ENCODE measurements around the gene BIRC3.

DNA sequence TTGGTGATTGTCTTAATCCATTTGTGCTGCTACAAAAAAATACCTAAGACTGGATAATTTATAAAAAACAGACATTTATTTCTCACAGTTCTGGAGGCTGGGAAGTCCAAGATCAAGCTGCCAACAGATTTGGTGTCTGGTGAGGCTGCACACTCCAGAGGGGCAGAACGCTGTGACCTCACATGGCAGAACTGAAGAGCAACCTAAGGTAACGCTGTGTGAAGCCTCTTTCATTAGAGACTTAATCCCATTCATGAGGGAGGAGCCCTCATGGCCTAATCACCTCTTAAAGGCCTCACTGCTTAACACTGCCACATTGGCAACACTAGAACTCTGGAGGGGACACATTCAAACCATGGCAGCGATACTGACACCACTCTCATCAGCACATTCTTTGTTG is 42.7 kb upstream of the BIRC3 start:
- TF ChIP-seq POLR2A (IDR thresholded peaks at IDR 0.05; ENCODE audit: low read length): no peak
- TF ChIP-seq TP53 (CRISPR knock-in tag; IDR thresholded peaks at IDR 0.05): no peak
- TF ChIP-seq, protein P1, sequence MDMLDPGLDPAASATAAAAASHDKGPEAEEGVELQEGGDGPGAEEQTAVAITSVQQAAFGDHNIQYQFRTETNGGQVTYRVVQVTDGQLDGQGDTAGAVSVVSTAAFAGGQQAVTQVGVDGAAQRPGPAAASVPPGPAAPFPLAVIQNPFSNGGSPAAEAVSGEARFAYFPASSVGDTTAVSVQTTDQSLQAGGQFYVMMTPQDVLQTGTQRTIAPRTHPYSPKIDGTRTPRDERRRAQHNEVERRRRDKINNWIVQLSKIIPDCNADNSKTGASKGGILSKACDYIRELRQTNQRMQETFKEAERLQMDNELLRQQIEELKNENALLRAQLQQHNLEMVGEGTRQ (IDR thresholded peaks at IDR 0.05): no peak
- TF ChIP-seq, protein P2, sequence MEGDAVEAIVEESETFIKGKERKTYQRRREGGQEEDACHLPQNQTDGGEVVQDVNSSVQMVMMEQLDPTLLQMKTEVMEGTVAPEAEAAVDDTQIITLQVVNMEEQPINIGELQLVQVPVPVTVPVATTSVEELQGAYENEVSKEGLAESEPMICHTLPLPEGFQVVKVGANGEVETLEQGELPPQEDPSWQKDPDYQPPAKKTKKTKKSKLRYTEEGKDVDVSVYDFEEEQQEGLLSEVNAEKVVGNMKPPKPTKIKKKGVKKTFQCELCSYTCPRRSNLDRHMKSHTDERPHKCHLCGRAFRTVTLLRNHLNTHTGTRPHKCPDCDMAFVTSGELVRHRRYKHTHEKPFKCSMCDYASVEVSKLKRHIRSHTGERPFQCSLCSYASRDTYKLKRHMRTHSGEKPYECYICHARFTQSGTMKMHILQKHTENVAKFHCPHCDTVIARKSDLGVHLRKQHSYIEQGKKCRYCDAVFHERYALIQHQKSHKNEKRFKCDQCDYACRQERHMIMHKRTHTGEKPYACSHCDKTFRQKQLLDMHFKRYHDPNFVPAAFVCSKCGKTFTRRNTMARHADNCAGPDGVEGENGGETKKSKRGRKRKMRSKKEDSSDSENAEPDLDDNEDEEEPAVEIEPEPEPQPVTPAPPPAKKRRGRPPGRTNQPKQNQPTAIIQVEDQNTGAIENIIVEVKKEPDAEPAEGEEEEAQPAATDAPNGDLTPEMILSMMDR (IDR thresholded peaks at IDR 0.05): no peak
